DLD1 (cell line): ENCODE results near the gene ACMSD.
"Not testable (repeated sequence)": the region's sequence is repeated elsewhere in the genome, so short reads cannot be mapped to it uniquely, and the experiment has no call there.

ENCODE experiments used
- in situ Hi-C: cut with HindIII; loops from 2 replicates; pipeline ENCODE4 v1.10.0; 2017; ENCODE audit warnings: low sequenced_read_pairs

ACMSD gene

DNA sequence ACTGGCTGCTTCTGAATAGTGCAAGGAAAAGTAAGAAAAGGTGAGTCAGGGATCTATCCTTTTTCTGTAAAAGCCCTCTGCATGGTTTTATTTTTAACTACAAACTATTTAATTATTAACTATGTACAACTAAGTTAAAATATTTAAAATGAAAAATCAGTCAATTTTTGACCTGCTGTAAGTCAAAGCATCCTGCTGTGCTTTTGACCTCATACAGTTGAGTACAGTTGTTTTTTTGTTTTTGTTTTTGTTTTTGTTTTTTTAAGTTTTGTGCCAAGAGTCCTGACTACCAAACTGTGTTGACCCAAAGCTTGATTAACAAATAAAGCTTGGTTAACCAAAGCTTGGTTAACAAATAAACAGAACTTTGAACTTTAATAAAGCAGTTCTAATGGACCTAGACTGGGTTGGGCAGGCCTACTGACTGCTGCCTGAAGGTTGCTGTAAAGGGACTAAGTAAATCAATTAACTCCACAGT lies at the start of gene ACMSD:
ACMSD (plus strand) TSS at position 474 of the 478 bp plus-strand sequence. CDS start 67 bp downstream, outside the sequence.
- in situ Hi-C loops: no loop called here

DNA sequence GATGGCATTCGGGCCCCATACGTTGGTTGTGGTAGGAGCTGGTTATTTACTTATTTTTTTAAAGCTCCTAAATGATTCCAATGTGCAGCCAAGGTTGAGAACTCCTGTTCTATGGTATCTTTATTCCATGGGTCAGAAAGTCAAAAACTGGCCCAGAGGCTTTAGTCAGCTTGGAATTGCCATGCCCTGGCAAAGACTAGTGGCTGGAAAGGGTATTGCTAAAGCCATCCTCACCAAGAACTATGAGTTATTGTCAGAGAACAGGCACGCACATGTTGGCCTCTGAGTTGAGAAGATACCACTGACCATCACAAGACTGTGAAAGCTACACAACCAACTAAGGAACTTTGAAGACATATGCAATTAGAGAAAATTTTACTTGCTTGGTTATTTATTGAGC lies 47.9 kb upstream of the ACMSD start:
- in situ Hi-C loops: no loop called here

DNA sequence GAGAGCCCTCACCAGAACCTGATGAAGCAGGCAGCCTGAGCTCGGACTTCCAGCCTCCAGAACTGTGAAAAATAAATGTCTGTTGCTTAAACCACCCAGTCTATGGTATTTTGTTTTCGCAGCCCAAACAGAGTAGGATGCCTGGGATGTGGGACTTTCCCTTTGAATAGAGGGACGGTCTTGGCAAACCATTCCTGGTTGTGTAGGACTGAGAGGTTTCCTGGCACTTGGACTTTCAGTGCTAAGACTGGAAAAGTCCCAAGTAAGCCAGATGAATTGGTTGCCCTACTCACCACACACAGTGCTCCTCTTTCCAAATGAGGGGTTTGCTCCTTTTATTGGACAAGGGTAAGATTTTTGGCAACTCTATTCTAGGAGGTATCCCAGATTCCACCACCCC lies 46.8 kb upstream of the ACMSD start:
- in situ Hi-C loops: no loop called here

DNA sequence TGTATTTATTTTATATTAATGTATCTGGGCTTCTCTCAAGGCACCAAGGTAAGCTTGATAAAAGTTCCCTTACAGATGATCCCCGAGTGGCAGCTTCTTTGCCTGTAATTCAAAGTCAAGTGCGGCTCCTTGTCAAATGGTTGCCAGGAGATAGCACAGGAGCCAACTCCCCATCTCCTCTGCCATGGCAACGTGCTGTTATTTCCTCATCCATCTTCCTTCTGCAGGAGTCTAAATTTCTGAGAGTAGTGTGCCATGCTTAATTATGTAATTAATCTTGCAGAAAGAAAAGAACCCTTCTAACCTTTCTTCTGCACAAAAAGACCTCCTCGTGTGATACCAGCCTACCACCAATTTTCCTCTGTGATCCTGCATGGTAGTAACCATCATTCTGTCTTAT lies 46.2 kb upstream of the ACMSD start:
- in situ Hi-C loops: no loop called here

DNA sequence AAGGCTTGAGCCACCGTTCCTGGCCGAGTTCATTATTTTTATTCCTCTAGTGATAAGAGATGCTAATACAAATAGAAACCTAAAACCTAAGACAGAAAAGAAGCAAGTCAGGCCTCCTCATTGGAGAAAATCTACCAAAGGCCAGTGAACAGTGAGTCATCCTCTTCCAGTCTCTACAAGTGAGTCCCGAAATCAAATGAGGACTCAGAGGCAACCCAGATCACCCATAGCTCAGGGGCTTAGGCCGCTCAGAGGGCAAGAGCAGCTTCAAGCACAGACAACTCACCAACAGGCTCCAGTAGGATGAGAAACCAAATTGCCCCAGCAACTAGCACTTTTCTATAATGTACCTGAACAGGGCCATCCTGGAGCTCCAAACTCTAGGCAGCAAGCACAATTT lies 42.7 kb upstream of the ACMSD start:
- in situ Hi-C loops: no loop called here

DNA sequence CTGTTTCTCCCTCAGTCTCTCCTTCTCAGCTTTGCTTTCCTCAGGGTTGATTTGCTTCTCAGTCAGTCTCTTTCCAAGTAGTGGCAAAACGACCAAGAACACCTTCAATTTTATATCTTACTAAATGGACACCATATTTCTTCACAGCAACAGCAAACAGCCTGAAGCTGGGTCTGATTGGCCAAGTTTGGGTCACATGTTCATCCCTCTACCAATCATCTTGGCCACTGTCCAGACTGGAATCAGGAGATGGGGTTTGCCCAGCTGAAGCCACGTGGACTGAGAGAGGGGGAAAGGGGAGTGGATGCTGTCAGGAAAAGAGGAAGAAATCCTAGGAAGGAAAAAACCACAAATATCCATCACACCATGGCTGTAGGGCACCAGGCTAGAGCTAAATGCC lies 42.0 kb upstream of the ACMSD start:
- in situ Hi-C loops: no loop called here

DNA sequence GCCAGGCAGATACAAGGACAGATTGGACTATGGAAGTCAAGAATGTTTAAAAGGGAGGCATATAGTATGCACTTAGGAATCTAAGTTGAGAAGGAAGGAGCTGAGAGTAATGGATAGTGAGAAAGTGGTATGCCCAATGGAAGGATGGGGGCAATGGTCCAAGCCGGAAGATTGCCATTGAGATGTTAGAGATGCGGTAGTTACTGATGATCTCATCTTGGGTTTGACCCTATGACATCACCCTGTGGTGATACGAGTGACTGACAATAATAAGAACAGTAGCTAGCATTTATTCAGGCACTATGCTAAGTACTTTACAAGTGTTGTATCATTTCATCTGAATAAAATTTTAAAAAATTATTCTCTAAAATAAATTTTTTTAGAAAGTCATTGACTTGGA lies 38.5 kb upstream of the ACMSD start:
- in situ Hi-C loops: no loop called here

DNA sequence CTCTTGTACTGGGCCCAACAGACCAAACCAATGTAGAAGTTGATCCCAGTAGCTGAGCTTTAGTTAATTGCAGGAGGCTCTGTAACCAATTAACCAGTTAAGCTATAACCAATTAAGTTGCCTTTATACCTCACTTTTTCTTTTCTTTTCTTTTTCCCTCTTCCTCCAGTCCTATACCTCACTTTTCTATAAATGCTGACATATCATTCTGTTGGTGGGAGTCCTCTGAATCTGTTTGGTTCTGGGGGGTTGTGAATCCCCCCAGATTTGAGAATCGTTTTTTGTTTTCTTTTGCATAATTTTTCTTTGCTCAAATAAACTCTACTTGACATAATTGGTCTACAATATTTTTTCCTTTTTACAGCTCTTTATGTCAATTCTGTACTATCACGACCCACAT lies 38.1 kb upstream of the ACMSD start:
- in situ Hi-C loops: no loop called here

DNA sequence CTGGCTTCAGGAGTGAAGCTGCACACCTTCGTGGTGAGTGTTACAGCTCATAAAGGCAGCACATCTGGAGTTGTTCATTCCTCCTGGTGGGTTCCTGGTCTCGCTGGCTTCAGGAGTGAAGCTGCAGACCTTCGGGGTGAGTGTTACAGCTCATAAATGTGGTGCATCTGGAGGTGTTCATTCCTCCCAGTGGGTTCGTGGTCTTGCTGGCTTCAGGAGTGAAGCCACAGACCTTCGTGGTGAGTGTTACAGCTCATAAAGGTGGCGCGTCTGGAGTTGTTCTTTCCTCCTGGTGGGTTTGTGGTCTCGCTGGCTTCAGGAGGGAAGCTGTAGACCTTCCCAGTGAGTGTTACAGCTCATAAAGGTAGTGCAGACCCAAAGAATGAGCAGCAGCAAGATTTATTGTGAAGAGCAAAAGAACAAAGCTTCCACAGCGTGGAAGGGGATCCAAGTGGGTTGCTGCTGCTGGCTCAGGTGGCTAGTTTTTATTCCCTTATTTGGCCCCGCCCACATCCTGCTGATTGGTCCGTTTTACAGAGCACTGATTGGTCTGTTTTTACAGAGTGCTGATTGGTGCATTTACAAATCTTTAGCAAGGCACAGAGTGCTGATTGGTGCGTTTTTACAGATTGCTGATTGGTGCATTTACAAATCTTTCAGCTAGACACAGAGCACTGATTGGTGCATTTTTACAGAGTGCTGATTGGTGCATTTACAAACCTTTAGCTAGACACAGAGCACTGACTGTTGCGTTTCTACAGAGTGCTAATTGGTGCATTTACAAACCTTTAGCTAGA lies 34.6 kb upstream of the ACMSD start:
- in situ Hi-C loops: not testable (repeated sequence)

DNA sequence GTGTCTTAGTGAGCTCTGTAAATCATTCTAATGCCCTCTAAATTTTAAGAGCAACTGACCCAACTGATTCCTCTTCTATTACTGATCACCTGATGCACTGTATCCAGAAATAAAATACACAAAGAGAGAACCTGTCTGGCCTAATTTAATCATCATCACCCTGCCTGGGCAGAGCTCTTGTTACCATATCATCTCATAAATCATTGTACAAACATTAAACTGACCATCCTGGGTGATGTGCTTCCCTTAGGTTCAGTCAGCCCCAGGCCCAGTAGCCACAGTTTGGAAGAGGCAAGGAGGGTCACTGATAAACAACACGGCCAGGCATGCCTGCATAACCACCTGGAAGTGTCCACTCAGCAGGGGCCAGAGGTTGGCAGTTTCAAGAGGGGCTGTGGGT lies 22.7 kb upstream of the ACMSD start:
- in situ Hi-C loops: no loop called here

DNA sequence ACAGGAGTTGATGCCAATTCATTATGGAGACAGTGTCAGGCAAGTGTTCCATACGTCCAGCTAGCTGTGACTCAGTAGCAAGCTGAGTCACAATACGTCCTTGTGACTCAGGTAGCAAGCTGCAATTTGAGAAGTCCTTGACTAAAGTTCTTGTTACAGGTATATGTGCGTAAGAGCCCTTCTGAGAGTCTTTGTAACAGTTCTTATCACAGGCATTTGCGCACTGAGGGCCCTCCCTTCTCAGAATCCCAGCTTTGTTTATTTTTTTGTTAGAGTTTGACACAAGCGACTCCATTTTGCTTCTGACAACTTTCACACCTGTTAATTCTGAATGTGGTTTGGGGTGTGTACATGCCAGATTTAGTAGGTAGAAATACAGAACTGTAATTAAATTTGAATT lies 20.1 kb upstream of the ACMSD start:
- in situ Hi-C loops: no loop called here

DNA sequence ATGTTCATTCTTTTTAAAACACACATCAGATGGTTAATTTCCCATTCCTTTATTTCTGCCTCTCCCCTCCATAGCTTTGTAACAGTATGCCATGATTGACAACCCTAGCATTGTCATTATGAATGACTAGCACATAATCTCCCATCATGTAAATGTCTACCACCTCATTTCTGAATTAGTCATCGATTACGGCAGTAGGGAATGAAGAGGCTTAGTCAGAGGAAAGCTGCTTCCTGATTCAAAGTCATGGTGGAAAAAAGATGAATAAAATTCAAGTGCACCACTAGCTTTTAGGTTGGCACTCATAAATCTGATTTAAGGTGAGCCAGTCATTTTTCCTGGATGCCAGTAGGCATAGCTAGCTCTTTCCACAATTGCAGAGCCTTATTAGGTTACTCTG lies 19.1 kb upstream of the ACMSD start:
- in situ Hi-C loops: no loop called here

DNA sequence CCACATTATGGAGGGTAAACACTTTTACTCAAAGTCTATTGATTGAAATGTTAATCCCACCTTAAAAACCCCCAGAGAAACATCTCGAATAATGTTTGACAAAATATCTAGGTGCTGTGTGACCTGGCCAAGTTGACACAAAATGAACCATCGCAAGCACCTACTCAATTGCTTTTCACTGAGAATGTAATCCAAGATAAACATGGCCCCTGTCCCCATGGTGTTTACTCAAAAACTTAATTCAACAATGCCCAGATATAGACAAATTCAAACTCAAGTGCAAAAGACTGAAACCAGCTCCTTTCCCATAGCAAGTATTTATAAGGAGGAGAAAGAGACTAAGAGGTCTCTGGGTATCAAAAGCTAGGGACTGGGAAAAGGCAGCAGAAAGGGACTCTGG lies 15.0 kb upstream of the ACMSD start:
- in situ Hi-C loops: no loop called here

DNA sequence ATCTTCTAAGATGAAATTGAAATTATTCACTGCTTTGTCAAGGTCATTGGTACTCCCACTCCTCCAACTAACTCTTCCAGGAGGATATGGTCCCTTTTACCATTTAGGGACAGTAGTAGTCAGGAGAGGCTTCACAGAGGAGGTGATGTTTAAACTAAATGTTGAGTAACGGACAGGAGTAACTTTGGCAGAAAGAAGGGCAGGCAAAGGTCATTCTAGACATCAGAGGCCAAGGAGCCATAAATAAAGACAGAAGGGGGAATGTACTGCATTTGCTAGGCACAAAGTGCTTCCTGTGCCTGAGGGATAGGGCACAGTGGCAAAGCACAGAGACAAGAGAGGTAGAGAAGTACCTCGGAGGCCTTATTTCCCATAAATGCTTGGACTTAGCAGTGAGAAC lies 14.6 kb upstream of the ACMSD start:
- in situ Hi-C loops: no loop called here

DNA sequence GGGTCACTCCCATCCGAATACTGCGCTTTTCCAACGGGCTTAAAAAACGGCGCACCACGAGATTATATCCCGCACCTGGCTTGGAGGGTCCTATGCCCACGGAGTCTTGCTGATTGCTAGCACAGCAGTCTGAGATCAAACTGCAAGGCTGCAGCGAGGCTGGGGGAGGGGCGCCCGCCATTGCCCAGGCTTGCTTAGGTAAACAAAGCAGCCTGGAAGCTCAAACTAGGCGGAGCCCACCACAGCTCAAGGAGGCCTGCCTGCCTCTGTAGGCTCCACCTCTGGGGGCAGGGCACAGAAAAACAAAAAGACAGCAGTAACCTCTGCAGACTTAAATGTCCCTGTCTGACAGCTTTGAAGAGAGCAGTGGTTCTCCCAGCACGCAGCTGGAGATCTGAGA lies 12.7 kb upstream of the ACMSD start:
- in situ Hi-C loops: not testable (repeated sequence)

DNA sequence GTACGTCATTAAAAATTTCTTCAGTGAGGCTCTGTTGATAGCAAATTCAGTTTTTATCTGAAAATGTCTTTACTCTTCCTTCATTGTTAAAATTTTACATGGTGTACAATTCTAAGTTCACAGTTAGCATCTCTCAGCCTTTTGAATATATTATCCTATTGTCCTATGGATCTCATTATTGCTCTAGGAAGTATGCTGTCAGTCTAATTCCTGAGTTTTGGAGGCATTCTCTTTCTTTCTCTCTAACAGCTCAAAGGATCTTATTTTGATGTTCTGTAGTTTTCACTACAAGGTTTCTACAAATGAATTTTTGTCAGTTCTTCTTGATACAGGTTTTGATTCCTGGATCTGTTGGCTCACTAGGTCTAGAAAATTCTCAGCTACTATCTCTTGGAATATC lies 2.9 kb upstream of the ACMSD start:
- in situ Hi-C loops: no loop called here

DNA sequence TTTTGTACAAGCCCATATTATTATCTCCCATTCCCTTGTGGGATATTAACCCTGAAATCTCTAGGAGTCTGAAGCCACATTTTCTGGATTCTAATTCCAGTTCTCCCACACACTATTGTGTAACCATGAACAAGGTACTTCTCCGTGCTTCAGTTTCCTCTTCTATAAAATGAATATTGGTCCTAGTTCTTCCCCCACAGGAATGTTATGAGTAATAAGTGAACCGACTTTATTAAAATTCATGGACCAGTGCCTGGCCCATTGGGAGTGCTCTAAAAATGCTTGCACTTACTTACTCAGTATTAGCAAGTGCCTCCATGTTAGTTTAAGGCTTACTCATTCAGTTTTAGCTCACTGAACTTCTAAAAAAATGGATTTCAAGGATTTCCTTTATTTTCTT lies 1.4 kb upstream of the ACMSD start:
- in situ Hi-C loops: no loop called here

DNA sequence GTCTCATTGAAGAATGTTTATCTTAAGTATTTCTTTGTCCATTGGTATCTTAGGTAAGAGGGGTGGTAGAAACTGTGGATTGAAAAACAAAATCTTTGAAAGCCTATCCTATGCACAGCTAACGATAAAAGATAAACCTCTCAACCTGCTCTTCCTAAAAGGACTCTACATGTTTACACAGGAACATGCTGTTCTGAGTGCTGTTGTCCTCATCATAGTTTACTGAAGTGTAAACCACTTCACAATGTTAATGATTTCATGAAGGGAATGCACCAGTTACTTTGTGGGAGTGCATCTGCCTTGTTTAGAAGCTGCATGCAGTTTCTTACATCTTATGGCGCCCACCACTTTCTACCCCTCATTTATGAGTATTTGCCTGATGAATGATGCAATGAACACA lies 1.2 kb downstream of the ACMSD start:
- in situ Hi-C loops: no loop called here

DNA sequence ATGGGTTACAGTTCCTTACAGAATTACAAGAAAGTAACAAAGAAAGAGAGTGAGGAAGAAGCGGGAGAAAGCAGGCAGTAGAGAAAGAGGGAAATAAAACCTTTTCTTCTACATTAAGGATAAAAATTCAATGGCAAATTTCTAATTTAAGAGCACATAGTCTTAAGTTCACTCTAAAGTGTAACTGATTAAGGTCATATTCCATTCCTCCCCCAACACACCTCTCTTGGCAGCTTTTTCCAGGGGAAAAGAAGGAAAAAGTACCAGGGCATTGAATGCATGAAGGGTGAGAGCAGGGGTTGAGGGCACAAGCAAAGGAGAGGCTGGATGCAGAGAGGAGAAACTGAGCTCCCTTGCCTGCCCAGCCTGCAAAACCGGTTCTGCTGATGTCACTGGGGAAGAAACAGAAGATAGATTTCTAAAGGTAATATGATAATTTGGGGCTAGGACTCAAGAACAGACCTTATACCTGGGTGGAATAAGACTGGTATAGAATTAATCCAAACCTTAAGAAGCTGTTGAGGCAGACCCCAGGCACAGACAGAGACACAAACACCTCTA lies 4.6 kb downstream of the ACMSD start:
- in situ Hi-C loops: no loop called here

DNA sequence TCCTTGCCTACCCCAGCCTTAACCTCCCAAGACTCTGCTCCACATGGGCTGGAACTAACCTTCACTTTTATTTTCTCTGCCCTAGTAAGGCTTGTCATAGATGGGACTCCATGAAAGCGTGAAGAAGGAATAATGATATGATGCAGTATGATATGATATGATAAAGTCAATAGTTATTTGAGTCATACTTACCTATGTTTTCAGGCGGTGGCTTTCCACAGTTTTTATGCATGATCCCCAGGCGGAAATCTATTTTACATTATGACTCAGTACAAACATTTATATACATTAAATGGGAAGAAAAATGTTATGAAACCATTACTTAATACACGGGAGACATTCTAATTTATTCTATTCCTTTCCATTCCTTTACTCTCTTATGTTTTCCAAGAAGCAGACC lies 5.6 kb downstream of the ACMSD start:
- in situ Hi-C loops: no loop called here

DNA sequence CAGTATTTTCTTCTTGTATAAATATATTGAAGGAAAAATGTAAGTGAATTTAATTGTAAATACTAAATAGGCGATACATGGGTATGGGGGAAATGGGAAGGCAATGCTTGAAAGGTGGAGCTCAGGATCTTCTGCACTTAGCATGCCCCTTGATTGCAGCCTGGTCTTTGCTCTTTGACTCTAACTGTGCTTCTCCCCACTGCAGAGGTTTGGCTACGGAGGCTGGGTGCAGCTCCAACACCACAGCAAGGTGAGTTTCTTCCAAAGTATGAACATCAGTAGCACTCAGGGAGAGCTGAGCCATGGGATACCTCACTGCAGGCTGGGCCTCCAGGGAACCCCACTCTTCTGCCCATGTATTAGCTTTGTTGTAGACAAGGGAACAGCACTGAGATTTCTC lies 6.6 kb downstream of the ACMSD start:
- in situ Hi-C loops: no loop called here

DNA sequence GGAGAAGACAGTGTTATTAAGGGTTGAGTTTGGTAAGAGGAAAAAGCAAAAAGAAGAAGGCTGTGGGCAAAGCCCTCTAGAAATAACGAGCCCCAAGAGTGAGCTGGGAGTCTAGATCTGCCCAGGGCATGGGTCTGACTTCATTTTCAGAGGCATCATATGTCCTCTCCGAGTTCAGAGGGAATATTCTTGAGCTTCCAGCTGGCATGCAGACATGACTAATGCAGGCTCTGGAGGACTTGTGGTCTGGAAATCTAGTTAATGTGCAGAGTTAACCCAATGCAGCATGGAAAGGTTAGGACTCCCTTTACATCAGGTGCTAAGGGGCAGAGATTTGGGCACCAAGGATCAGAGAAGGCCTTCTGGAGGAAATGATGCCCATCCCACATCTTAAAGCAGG lies 7.3 kb downstream of the ACMSD start:
- in situ Hi-C loops: no loop called here

DNA sequence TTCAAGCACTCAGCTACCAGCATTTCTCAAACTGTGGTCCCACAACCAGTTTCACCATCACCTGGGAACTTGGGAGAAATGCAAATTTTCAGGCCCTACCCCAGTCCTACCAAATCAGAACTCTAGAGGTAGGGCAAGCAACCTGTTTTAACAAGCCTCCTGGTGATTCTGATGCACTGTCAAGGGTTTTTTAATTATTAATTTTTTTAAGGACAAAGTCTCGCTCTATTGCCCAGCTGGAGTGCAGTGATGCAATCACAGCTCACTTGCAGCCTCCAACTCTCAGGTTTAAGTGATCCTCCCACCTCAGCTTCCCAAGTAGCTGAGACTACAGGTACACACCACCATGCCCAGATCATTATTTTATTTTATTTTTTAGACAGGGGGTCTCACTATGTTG lies 7.8 kb downstream of the ACMSD start:
- in situ Hi-C loops: no loop called here
